Forelimb muscle (tissue), 1 donor: ENCODE measurements around the gene PSD. TPM values are rescaled to one million over a fixed set of nuclear protein-coding genes. Genes with fewer than 3 reads are reported as not detected.

Experiments used
- DNase-seq: peaks from one replicate; pipeline ENCODE4 v3.0.0-alpha.2; 2013; ENCODE audit warnings: low read depth
- polyA plus RNA-seq: library from polyadenylated mRNA; unstranded; fragments of 120-200 nt; gene quantifications from one replicate; pipeline ENCODE4 v1.2.1, GENCODE V29; 2013; ENCODE audit not compliant: insufficient read length

The PSD gene
- polyA plus RNA-seq, 1 donor, result 5.3 TPM

DNA sequence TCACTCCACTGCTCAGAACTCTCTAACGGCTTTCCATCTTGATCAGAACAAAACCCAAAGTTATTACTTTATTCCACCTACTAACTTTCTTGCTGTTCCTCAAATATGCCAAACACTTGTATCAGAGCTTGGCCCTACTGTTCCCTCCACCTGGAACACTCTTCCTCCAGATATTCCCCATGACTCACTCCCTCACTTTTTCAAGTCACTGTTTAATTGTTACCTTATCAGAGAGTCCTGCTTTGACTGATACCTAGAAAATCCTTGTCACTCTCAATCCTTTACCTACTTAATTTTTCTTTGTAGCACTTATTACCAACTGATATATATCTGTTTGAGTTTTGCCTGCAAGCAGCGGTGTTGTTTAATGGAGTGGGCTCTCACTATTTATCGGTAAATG is 28.7 kb downstream of the PSD start:
- DNase-seq, result no peak

DNA sequence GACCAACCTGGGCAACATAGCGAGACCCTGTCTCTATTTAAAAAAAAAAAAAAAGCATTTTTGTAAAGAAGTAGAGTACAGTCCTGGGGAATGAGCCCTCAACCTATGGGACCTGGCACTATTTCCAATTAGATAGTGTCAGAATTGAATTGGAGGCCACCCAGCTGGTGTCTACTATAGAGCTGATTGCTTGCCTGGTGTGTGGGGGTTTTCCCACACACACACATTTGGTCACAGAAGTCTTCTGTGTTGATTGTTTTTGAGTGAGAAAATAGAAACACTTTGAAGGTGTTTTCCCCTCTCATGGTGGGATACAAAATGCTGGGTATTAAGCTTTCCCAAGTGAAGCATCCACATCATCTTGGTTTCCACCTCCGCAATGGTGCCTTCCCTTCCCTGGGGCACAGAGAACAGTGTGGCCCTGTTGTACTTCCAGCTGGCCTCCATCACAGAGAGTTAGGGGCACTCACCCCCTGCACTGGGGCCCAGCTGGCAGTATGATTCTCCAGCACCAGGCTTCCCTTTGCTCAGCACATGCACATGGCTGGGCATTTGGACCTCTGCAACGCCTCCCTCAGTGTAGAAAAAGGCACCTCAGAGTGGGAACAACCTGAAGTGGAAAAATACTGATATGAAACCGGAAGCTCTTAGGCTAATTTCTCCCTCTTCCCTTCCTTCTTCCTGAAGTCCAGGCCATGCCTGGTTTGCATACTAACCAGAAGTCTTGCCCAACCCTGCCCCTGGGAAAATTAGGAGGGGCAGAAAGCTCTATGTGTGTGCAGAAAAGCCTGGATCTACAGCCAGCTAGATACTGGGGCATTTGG is 33.8 kb downstream of the PSD start:
- no peak for DNase-seq

DNA sequence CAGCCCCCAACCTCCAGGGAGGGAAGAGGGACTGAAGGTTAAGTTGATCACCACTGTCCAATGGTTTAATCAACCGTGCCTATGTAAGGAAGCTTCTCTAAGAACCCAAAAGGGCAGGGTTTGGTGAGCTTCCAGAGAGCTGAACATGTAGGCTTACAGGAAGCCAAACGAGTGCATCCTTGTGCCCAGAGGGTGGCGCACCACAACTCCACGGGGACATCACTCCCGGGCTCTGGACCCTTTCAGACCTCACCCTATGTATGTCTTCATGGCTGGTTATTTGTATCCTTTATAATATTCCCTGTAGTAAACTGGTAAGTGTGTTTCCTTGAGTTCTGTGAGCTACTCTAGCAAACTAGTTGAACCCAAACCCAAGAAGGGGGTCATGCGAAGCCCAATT is 34.5 kb downstream of the PSD start:
- DNase-seq, result no peak

DNA sequence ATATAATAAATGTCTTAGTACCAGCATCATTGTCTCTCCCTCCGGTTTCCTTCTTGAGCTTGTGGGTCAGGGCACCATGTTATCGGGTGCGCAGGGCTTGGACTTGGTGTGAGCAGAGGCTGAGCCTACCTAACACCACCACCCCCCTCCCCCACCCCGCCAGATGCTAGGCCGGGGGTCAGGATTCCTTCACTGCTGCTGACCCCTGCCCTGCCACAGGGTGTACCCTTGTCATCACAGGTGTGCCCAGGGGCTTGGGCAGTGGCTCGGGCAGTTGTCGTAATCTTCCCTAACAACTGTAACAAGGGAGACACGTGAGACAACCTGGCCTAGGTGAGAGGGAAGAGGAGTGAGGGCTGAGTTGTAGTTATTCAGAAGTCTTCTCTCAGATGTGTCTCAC is 35.7 kb downstream of the PSD start:
- DNase-seq, result no peak

DNA sequence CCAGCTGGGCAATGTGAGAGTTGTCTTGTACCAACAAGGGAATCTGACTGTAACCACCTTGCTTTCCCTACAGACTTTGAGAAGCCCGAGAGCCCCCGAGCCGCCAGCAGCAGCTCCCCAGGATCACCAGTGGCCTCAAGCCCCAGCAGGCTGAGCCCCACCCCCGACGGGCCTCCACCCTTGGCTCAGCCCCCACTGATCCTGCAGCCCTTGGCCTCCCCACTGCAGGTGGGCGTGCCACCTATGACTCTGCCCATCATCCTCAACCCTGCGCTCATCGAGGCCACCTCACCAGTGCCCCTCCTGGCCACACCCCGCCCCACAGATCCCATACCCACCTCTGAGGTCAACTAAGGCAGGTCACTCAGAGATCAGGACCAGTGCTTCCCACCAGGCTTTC is 36.6 kb downstream of the PSD start:
- DNase-seq, result no peak

DNA sequence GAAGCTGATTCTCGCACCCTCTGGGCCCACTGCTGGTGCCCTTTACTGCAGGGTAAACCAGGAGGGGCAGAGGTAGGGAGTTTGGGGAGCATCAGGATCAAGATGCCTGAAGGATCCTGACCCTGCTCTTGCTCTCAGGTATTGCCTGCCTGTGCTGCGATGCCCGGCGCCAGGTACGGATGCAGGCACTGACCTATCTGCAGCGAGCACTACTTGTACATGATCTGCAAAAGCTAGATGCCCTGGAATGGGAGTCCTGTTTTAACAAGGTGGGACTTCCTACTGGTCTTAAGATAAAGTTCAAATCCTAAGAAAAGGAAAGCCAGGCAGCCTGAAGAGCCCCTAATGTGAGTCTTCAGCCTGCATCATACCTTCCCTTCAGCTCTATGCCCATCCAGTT is 39.2 kb downstream of the PSD start:
- DNase-seq, result no peak

DNA sequence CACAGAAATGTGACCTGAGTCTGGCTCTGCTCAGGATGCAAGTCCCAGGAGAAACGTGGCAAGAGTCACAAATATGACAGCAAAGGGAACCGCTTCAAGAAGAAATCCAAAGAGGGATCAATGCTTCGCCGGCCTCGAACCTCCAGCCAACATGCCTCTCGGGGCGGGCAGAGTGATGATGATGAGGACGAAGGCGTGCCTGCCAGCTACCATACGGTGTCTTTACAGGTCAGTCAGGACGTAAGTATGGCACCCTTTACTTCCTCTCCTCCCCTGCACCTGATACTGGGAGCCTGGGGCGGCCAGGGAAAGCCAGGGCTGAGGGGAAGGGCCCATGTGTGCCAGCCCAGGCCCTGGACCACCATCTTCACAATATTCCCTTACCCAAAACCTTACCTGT is 41.7 kb downstream of the PSD start:
- no peak for DNase-seq

DNA sequence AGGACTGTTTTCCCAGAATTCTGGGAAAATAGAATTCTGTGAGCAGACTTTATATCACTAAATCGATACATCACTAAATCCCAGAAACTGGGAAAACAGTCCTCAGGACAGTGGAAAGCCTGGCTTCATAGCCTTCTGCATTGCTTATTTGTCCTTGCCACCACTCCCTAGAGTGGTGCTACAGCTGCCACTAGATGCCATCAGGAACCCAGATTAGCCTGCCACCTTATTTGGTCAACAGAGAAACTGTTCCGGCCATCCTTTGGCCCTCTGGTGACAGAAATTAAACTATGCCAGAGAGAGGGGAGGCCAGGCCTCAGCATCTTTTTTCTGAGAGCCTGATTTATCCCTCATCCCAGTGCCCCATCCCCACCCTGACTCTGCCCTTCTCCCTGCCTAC is 42.7 kb downstream of the PSD start:
- no peak for DNase-seq

DNA sequence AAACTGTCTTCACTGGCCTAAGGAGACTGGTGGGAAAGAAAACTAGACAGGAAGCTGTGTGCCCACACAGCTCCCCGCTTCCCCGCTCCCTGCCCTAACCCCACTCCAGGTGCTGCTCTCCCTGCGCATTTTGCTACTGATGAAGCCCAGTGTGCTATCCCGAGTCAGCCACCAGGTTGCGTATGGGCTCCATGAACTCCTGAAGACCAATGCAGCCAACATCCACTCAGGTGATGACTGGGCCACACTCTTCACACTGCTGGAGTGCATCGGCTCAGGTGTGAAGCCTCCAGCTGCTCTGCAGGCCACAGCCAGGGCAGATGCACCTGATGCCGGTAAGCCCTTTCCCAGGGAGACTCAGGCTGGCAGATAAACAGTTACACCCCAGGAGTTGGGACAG is 43.3 kb downstream of the PSD start:
- no peak for DNase-seq

DNA sequence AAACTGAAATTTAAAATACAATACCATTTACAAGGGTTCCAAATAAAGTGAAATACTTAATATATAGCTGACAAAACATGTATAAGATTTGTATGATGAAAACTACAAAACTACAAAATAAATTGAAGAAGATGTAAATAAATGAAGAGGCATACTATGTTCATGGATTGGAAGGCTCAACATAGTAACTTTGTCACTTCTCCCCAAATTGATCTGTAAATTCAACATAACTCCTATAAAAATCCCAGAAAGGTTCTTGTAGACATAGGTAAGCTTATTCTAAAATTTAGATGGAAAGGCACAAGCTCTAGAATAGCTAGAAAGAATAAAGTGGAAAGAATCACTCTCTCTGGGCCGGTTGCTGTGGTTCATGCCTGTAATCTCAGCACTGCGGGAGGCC is 47.3 kb downstream of the PSD start:
- no peak for DNase-seq

DNA sequence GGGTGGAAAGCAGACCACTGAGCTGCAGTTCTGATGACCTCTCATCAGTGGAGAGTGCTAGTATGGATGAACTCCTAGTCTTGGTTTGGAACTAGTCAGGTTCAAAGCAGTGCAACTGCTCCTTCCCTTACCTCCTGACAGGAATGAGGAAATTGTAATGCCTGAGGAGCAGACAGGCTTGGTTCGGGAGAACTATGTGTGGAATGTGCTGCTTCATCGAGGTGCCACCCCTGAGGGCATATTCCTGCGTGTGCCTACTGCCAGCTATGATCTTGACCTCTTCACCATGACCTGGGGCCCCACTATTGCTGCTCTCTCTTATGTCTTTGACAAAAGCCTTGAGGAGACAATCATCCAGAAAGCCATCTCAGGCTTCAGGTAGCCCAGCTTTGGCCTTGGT is 50.5 kb downstream of the PSD start:
- no peak for DNase-seq

DNA sequence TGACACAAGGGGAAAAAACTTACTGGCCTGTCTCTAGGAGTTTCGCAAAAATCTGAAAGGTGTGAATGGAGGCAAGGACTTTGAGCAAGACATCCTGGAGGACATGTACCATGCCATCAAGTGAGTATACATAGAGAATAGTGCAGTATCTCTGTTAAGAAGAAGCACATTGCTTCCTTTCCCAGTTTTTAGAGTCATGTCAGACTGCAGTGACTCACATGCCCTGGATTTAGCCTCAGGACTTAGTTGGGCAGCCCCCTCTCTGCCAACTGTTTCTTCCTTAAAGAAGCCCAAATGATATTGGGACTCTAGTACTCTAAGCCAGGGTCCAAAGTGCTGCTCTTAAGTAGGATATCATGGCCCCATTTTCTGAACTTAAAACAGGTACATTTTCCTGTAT is 51.1 kb downstream of the PSD start:
- no peak for DNase-seq

DNA sequence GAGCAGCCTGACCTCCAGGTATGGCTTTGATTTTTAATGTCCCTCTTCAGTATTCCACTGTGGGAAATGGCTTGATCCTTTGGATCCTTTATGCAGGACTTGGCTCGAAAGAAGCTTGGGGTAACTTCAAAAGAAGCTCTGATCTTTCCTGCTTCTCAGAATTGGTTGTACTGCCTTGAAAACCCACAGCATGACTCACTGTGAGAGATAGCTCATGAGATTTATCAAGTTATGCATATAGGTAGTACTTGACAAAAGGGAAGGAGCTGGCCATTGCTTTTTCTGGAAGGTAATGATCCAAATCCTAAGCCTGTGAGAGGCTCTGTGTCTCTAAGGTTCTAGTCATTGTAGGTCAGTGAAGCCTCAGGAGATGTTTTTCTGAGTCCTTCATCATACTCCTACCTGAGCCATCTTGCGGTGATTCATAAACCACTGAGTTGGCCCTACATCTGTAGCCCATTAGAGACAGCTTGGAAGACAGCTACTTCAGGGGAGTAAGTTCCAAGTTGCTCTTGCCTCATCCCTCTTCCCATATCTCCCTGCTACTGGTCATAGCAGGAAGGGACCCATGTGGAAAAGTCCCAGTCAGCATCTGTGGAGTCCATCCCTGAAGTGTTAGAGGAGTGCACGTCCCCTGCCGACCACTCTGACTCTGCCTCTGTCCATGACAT is 59.7 kb downstream of the PSD start:
- no peak for DNase-seq

DNA sequence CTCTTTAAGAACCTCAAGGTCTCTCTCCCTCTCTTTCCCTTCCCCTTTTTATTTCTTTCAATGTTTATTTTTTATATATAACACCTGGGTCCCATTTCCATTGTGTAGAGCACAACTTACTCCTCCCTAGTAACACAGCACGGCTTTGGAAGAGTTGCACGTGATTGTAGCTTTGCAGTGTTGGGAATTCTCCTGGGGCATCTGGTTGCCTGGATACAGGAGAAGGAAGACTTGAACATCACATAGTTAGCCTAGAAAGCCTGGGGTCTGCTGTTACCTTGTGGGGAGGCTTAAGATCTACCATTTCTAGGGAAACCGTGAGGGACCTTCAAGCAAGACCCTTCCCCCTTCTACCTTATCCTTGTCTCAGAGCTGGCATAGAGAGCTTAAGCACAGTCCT is 64.1 kb downstream of the PSD start:
- DNase-seq, result no peak

Other genes starting within 250 kb of the PSD start
- gene ELOVL3, start 192.5 kb downstream of the PSD start, polyA plus RNA-seq, result 0.70 TPM
- gene PITX3, start 177.3 kb downstream of the PSD start, polyA plus RNA-seq, result 24.1 TPM
- 46.4 TPM for gene GBF1, start 173.3 kb downstream of the PSD start, polyA plus RNA-seq
- gene NFKB2, start 23.1 kb downstream of the PSD start, polyA plus RNA-seq, result 13.8 TPM
- 6.6 TPM for gene FBXL15, start 2.1 kb upstream of the PSD start, polyA plus RNA-seq
- 48.0 TPM for gene CUEDC2, start 13.8 kb upstream of the PSD start, polyA plus RNA-seq
- not detected for gene C10orf95, start 32.8 kb upstream of the PSD start, polyA plus RNA-seq
- gene ACTR1A, start 83.9 kb upstream of the PSD start, polyA plus RNA-seq, result 73.9 TPM
- 14.6 TPM for gene SUFU, start 85.2 kb upstream of the PSD start, polyA plus RNA-seq
- 80.0 TPM for gene TRIM8, start 225.7 kb upstream of the PSD start, polyA plus RNA-seq